Ishikawa (cell line): ENCODE measurements around the gene DOCK7.

Experiments used
- CEBPB ChIP-seq: IDR thresholded peaks from 2 replicates; pipeline ENCODE4 v1.6.1; 2012
- CREB1 ChIP-seq: IDR thresholded peaks from 2 replicates; pipeline ENCODE4 v1.6.1; 2012; ENCODE audit warnings: low read depth
- EGR1 ChIP-seq: IDR thresholded peaks from 2 replicates; pipeline ENCODE4 v1.6.1; 2012
- EP300 ChIP-seq: IDR thresholded peaks from 2 replicates; pipeline ENCODE4 v1.6.1; 2012; ENCODE audit warnings: borderline replicate concordance
- FOXM1 ChIP-seq: IDR thresholded peaks from 2 replicates; pipeline ENCODE4 v1.6.1; 2012; ENCODE audit warnings: low read depth, borderline replicate concordance
- MAX ChIP-seq: IDR thresholded peaks from 2 replicates; pipeline ENCODE4 v1.6.1; 2012
- NFIC ChIP-seq: IDR thresholded peaks from 2 replicates; pipeline ENCODE4 v1.6.1; 2012
- RAD21 ChIP-seq: IDR thresholded peaks from 2 replicates; pipeline ENCODE4 v1.6.1; 2012; ENCODE audit warnings: low read depth
- TAF1 ChIP-seq: IDR thresholded peaks from 2 replicates; pipeline ENCODE4 v1.6.1; 2012; ENCODE audit warnings: low read depth, mild to moderate bottlenecking
- TCF12 ChIP-seq: IDR thresholded peaks from 2 replicates; pipeline ENCODE4 v1.6.1; 2012; ENCODE audit warnings: low read depth
- TEAD4 ChIP-seq: IDR thresholded peaks from 2 replicates; pipeline ENCODE4 v1.6.1; 2012
- USF1 ChIP-seq: IDR thresholded peaks from 2 replicates; pipeline ENCODE4 v1.6.1; 2012
- YY1 ChIP-seq: IDR thresholded peaks from 2 replicates; pipeline ENCODE4 v1.6.1; 2012; ENCODE audit warnings: low read depth
- ZBTB7A ChIP-seq: IDR thresholded peaks from 2 replicates; pipeline ENCODE4 v1.6.1; 2012; ENCODE audit warnings: low read depth
- TF ChIP-seq, protein P1 (sequence below): IDR thresholded peaks from 2 replicates; pipeline ENCODE4 v1.6.1; 2012; ENCODE audit warnings: low read depth, mild to moderate bottlenecking

The DOCK7 gene

DNA sequence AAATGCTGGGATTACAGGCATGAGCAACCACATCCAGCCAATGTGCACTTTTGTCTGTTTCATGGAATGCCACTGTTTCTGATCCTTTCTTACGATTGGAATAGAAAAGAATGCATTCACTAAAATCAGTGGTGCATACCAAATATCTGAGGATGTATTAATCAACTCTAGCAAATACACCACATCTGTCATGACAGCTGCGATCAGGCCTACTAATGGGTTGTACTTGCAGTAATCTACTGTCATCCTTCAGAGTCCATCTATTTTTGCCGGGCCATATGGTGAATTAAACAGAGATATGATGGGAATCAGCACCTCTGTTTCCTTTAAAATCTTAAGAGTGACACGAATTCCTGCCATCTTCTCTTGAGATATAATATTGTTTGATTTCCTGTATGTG, 259.8 kb downstream of the DOCK7 start:
- TF ChIP-seq EP300 (no peak), CREB1 (no peak)

DNA sequence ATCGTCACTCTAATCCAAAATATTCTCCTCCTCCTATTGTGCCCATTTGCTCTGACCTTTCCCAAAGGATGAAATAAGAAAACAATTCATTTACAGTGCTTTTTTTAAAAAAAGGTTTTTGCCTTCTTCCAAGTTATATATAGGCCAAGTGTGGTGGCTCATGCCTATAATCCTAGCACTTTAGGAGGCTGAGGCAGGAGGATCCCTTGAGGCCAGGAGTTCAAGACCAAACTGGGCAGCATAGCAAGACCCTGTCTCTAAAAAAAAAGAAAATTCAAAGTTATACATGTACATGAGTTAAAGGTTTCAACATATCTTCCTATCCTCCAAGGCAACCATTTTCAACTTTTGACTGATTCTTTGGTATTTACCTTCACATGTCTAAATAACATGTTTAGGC, 261.4 kb downstream of the DOCK7 start:
- TF ChIP-seq EP300 (no peak), YY1 (no peak), EGR1 (no peak), FOXM1 (0 out of 2 replicates have a peak, but pooled peaks have one; percentile 14)

DNA sequence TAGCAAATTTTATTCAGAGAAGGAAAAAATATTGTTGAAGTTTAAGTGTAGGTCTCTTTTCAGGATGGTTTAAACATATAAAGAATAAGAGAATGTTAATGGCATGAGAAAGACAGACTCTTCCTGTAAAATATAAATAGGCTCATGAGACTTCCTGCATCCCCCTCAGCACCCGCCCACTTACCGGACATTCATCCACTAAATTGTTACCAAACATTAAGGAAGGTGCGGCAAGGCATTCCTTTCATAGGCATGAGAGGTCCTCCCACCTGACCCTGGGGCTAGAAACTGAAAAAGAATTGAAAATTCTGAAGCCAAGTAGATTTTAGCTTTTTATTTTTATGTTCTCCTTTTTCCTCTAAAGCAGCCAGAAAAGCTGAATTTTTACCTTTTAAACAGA, 261.9 kb downstream of the DOCK7 start:
- no peak for TF ChIP-seq FOXM1
- no peak for TF ChIP-seq ZBTB7A
- no peak for TF ChIP-seq TCF12
- no peak for TF ChIP-seq YY1
- TF ChIP-seq TEAD4: no peak
- no peak for TF ChIP-seq USF1
- TF ChIP-seq TAF1: no peak
- TF ChIP-seq RAD21: no peak
- TF ChIP-seq MAX: no peak
- TF ChIP-seq EP300: no peak
- TF ChIP-seq, protein P1, sequence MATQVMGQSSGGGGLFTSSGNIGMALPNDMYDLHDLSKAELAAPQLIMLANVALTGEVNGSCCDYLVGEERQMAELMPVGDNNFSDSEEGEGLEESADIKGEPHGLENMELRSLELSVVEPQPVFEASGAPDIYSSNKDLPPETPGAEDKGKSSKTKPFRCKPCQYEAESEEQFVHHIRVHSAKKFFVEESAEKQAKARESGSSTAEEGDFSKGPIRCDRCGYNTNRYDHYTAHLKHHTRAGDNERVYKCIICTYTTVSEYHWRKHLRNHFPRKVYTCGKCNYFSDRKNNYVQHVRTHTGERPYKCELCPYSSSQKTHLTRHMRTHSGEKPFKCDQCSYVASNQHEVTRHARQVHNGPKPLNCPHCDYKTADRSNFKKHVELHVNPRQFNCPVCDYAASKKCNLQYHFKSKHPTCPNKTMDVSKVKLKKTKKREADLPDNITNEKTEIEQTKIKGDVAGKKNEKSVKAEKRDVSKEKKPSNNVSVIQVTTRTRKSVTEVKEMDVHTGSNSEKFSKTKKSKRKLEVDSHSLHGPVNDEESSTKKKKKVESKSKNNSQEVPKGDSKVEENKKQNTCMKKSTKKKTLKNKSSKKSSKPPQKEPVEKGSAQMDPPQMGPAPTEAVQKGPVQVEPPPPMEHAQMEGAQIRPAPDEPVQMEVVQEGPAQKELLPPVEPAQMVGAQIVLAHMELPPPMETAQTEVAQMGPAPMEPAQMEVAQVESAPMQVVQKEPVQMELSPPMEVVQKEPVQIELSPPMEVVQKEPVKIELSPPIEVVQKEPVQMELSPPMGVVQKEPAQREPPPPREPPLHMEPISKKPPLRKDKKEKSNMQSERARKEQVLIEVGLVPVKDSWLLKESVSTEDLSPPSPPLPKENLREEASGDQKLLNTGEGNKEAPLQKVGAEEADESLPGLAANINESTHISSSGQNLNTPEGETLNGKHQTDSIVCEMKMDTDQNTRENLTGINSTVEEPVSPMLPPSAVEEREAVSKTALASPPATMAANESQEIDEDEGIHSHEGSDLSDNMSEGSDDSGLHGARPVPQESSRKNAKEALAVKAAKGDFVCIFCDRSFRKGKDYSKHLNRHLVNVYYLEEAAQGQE: no peak

GRCh38 chr1:62425041-62425440, 263.1 kb downstream of the DOCK7 start:
- TF ChIP-seq TAF1 (no peak), CREB1 (no peak), TCF12 (no peak), ZBTB7A (no peak), YY1 (no peak)

GRCh38 chr1:62424411-62424810, 263.8 kb downstream of the DOCK7 start:
- no peak for TF ChIP-seq NFIC
- no peak for TF ChIP-seq TCF12
- no peak for TF ChIP-seq ZBTB7A
- TF ChIP-seq TEAD4: no peak
- TF ChIP-seq EP300: no peak
- no peak for TF ChIP-seq CEBPB
- no peak for TF ChIP-seq TAF1
- TF ChIP-seq, protein P1: no peak
- TF ChIP-seq EGR1: no peak
- no peak for TF ChIP-seq RAD21
- TF ChIP-seq USF1: no peak
- no peak for TF ChIP-seq FOXM1
- no peak for TF ChIP-seq MAX
- no peak for TF ChIP-seq YY1
- TF ChIP-seq CREB1: no peak

DNA sequence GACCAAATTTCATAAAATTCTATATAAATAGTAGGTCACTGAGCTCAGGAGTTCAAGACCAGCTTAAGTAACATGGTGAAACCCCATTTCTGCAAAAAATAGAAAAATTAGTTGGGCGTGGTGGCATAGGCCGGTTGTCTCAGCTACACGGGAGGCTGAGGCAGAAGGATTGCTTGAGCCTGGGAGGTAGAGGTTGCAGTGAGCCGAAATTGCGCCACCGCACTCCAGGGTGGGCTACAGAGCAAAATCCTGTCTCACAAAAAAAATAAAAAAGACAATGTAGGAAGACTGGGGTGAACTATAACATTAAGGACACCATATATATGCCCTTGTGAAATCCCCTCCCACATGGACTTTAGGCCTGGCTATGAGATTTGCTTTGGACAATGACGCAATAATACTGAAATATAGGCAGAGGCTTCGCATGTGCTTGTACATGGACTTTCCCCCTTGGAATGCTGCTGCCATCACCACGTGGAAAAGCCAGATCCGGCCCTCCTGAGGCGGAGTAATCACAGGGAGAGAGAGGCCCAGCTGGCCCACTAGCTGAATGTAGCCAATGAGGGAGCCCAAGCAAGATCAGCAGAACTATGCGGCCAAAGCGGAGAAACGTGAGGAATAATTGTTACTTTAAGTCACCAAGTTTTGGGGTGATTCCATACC, 264.5 kb downstream of the DOCK7 start:
- no peak for TF ChIP-seq FOXM1
- TF ChIP-seq TCF12: no peak
- TF ChIP-seq ZBTB7A: no peak
- no peak for TF ChIP-seq YY1
- no peak for TF ChIP-seq MAX
- TF ChIP-seq TEAD4: no peak
- TF ChIP-seq CREB1: no peak
- TF ChIP-seq USF1: no peak
- TF ChIP-seq CEBPB: no peak
- no peak for TF ChIP-seq NFIC
- no peak for TF ChIP-seq TAF1
- no peak for TF ChIP-seq EGR1
- no peak for TF ChIP-seq EP300
- TF ChIP-seq, protein P1: no peak
